HG02981 (cell line): Measurements from ENCODE around the gene MAL.
"Not testable (repeated sequence)": the region's sequence is repeated elsewhere in the genome, so short reads cannot be mapped to it uniquely, and the experiment has no call there.

Experiments used
- ATAC-seq: cut with Tn5 transposase; IDR thresholded peaks from one replicate; pipeline ENCODE4 v1.9.1; 2021; ENCODE audit warnings: mild to moderate bottlenecking, moderate library complexity; ENCODE audit not compliant: unreplicated experiment

MAL gene

GRCh38 chr2:95086017-95086416, 60.5 kb downstream of the MAL start:
- no peak for ATAC-seq

- no peak for ATAC-seq
These were observed 61.9 kb downstream of the MAL start for GRCh38 chr2:95087379-95087778.

DNA sequence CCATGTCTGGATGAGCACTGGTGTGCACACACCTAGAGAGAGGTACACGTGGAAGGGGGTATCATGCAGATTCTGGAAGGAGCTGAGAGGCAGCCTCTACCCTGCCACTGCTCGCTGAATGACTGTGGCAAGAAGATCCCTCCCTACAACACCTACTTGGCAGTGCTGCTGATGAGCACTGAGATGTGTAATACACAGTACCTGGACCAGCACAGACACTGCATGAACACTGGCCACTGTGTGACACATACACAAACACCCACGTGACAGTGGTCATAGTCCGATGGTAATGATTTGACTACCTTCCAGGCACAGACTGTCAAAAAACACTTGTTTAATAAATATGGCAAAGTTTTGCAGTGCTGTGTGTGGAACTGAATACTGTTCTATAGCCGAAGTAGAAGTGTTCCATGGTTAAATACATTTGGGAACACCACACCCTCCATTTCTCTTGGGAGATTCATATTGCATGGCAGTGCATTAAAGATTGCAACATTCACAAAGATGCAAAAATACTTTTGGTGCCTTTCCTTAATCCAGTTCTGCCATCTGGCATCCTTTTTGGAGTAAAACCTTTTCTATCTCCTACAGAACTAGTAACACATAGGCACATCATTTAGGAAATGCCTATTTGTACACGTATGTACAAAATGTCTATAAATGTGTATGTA, 66.5 kb downstream of the MAL start:
- ATAC-seq: no peak

GRCh38 chr2:95098273-95098672, 72.8 kb downstream of the MAL start:
- not testable (repeated sequence) for ATAC-seq

DNA sequence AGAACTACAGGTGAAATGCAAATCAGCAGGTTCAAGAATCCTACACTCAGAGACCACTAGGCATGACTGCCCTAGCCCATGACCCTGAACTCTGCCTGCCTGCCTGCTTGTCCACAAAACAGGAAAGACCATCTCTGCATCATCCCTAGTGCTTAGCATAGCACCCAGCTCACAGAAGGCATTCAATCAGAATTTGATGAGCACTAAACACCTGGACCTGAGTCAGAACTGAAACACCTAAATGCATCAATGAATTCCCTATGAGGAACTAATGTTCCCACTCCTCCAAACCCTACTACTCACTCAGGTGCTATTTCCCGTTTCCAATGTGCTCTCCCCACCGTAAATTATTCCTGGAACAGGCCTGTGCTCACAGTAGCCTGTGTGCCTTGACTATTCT, 74.4 kb downstream of the MAL start:
- no peak for ATAC-seq
